ENCODE results near the gene TMEM272. TPM values are rescaled to one million over a fixed set of nuclear protein-coding genes. Genes with fewer than 3 reads are reported as not detected.

The TMEM272 gene
- total and polyA plus RNA-seq, 8 donors = 0.13 to 0.42 (median 0.25) TPM; not detected in 1

DNA sequence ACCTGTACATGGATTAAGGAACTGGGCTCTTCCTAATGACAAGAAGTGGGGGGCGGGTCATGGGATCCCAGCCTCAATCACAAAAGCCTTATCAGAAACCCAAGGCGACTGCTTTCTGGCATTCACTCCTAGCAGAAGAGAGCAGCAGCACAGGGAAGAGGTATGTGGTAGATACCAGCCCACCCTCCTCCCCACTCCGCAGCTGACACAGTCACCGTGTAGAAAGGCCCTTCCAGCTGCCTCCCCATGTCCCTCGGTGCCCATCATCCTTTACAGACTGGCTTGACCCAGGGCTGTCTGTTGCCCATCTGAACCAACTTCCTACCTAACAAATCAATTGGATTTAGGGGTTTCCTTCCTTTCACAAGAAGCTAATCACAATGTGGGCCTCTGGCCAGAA is 37.9 kb downstream of the TMEM272 start:
- H3K4me1 ChIP-seq = peaks cover 17 to 39% of the 10 kb centered on the region in 2 donors
- TF ChIP-seq, protein P1, sequence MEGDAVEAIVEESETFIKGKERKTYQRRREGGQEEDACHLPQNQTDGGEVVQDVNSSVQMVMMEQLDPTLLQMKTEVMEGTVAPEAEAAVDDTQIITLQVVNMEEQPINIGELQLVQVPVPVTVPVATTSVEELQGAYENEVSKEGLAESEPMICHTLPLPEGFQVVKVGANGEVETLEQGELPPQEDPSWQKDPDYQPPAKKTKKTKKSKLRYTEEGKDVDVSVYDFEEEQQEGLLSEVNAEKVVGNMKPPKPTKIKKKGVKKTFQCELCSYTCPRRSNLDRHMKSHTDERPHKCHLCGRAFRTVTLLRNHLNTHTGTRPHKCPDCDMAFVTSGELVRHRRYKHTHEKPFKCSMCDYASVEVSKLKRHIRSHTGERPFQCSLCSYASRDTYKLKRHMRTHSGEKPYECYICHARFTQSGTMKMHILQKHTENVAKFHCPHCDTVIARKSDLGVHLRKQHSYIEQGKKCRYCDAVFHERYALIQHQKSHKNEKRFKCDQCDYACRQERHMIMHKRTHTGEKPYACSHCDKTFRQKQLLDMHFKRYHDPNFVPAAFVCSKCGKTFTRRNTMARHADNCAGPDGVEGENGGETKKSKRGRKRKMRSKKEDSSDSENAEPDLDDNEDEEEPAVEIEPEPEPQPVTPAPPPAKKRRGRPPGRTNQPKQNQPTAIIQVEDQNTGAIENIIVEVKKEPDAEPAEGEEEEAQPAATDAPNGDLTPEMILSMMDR (IDR thresholded peaks at IDR 0.05) = no peak
- ATAC-seq = no peak
- H3K27me3 ChIP-seq = no peaks in the 10 kb centered on the region
- H3K9me3 ChIP-seq = no peaks in the 10 kb centered on the region
- H3K4me3 ChIP-seq = no peak overlapping the region
- no peak overlapping the region for H3K27ac ChIP-seq
- DNase-seq = no peak
- H3K36me3 ChIP-seq = no peaks in the 10 kb centered on the region
- intact Hi-C loops (cut with DNase I) = no loop called here

DNA sequence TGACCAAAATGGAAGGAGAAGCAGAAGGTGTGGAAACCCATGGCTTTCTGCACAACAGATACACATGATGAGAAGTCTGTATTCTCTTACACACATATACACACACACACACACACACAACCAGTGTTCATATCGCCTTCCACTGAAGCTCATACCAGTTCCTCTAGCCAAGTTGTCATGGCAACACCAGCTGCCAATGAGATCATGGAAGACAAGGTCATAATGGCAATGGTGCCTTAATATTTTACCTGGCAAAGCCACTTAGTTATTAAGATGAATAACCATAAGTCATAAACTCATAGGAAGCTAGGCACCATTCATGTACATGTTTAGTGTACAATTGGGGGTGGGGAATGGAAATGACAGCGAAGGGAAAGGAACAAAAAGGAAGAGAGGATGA is 38.4 kb downstream of the TMEM272 start:
- no peak overlapping the region for H3K4me3 ChIP-seq
- ATAC-seq (no peak), DNase-seq (no peak)
- no peak overlapping the region for H3K27ac ChIP-seq
- no peaks in the 10 kb centered on the region for H3K27me3 ChIP-seq
- H3K4me1 ChIP-seq = peaks cover 17 to 38% of the 10 kb centered on the region in 2 donors
- TF ChIP-seq, protein P1 (IDR thresholded peaks at IDR 0.05) = no peak
- no peaks in the 10 kb centered on the region for H3K36me3 ChIP-seq
- intact Hi-C loops (cut with DNase I) = no loop called here
- H3K9me3 ChIP-seq = no peaks in the 10 kb centered on the region

DNA sequence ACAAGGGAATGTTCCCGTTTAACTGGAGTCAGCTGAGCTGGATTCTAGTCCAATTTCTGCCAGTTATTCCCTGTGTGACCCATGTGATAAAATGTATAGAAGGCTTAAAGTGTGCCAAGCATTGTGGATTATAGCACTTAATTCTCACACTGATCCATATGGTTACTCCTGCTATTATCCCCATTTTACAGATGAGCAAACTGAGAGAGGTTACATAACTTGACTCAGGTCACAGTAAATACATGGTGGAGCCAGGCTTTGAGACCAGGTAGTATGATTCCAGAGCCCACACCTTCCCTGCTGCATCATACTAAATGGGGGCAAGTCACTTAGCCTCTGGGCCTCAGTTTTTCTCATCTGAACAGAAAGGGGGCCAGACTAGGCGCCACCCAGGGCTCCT is 39.1 kb downstream of the TMEM272 start:
- Histone ChIP-seq H3K36me3 (no peaks in the 10 kb centered on the region), H3K4me1 (peaks cover 17 to 40% of the 10 kb centered on the region in 2 donors), H3K27ac (no peak overlapping the region), H3K4me3 (no peak overlapping the region), H3K27me3 (no peaks in the 10 kb centered on the region), H3K9me3 (no peaks in the 10 kb centered on the region)
- TF ChIP-seq, protein P1 (IDR thresholded peaks at IDR 0.05) = no peak
- intact Hi-C loops (cut with DNase I) = no loop called here
- ATAC-seq (no peak), DNase-seq (no peak)

DNA sequence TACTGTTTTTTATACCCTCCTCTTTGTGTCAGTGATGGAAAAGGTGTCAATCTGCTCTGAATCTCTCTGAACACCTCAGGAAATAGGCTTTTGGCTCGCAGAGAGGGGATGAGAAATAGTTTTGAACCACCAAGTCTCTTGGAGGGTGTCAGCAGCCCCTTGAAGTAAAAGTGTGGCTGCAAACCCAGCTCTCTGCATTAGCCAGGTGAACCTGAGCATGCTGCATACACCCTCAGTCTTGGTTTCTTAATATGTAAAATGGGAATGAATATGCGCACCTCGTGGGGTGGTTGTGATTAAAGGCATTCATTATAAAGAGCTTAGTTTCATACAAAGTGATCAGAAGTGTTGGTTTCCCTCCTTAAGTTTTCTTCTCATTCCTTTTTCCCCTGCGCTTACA is 39.7 kb downstream of the TMEM272 start:
- no peaks in the 10 kb centered on the region for H3K9me3 ChIP-seq
- H3K27ac ChIP-seq = no peak overlapping the region
- H3K27me3 ChIP-seq = no peaks in the 10 kb centered on the region
- DNase-seq (no peak), ATAC-seq (no peak)
- intact Hi-C loops (cut with DNase I) = no loop called here
- TF ChIP-seq, protein P1 (IDR thresholded peaks at IDR 0.05) = no peak
- H3K36me3 ChIP-seq = no peaks in the 10 kb centered on the region
- no peak overlapping the region for H3K4me3 ChIP-seq
- peaks cover 17 to 40% of the 10 kb centered on the region in 2 donors for H3K4me1 ChIP-seq

DNA sequence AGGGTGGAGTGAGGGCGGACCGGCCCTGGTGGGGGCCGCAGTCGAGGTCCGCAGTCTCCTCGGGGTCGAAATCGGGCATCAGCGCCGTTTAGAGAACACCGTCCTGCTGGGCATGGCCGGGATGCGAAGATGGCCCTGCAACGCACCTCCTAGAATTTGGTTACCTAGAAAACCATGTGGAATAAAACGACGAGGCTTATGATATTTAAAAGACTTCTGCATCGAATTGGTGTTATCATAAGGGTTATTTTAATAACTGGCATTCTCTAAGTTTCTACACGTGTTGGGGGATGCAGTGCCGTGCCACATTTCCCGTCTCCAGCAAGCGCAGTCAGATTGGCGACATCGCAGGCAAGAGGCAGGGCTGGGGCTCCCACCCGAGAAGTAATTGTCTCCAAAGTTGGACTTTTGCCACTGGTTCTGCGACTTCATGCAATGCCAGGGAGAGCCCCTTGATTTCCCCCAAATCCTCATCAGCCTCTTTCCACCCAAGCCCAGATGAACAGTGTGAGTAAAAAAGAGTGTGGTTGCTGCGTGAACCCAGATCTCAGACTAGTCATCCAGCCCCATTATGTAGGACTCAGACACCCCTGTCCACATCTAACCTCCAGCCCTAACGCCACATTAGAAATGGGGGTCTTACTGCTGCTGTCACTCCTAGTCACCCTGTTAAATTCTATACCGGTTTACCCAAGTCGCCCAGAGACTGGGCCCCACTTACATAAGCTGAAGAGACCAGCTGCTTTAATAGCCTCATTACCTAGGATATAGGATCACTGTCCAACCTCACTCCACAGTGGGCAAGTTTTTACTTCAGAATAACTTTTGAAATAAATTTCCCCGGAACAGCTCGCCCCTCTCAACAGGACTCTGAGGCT is 40.4 kb downstream of the TMEM272 start:
- peak overlapping the region; percentile 61 to 65 for H3K4me3 ChIP-seq
- H3K27ac ChIP-seq = peak overlapping the region; percentile 98 to 99
- H3K9me3 ChIP-seq = no peaks in the 10 kb centered on the region
- peaks cover 17 to 40% of the 10 kb centered on the region in 2 donors for H3K4me1 ChIP-seq
- TF ChIP-seq, protein P1 (IDR thresholded peaks at IDR 0.05) = no peak
- DNase-seq = peak in 1 of 4 donors; percentile 43
- intact Hi-C loops (cut with DNase I) = no loop called here
- no peaks in the 10 kb centered on the region for H3K36me3 ChIP-seq
- peak; percentile 0 for ATAC-seq
- no peaks in the 10 kb centered on the region for H3K27me3 ChIP-seq

Data from left lung (tissue), 10 donors.